Jurkat, Clone E6-1 (cell line): ENCODE results near the gene PAXIP1.
"Not testable (repeated sequence)": the region's sequence is repeated elsewhere in the genome, so short reads cannot be mapped to it uniquely, and the experiment has no call there.

Experiments used
- DNase-seq: peaks from one replicate; pipeline ENCODE4 v3.0.0-alpha.2; 2011; ENCODE audit warnings: low read depth, low spot score
- H3K4me3 ChIP-seq: 2 replicates; pipeline ENCODE4 v1.5.1; 2011; ENCODE audit warnings: mild to moderate bottlenecking, low read length, control low read depth, moderate library complexity

PAXIP1 gene

GRCh38 chr7:154956427-154956826 lies 46.5 kb downstream of the PAXIP1 start:
- H3K4me3 ChIP-seq = no peak overlapping the region
- DNase-seq = no peak

- peak; percentile 41 for DNase-seq
- no peak overlapping the region for H3K4me3 ChIP-seq
Observed at GRCh38 chr7:154953006-154953684, 49.8 kb downstream of the PAXIP1 start.

GRCh38 chr7:154950960-154951359 lies 52.0 kb downstream of the PAXIP1 start:
- no peak for DNase-seq
- no peak overlapping the region for H3K4me3 ChIP-seq

GRCh38 chr7:154947604-154948003 lies 55.3 kb downstream of the PAXIP1 start:
- H3K4me3 ChIP-seq = no peak overlapping the region
- no peak for DNase-seq

GRCh38 chr7:154946166-154946565 lies 56.8 kb downstream of the PAXIP1 start:
- no peak for DNase-seq
- no peak overlapping the region for H3K4me3 ChIP-seq

- DNase-seq = no peak
Observed at GRCh38 chr7:154943906-154944305, 59.0 kb downstream of the PAXIP1 start.

GRCh38 chr7:154942691-154943090 lies 60.2 kb downstream of the PAXIP1 start:
- no peak for DNase-seq
- H3K4me3 ChIP-seq = no peak overlapping the region

More at GRCh38 chr7:154943906-154944305, 59.0 kb downstream of the PAXIP1 start:
- no peak overlapping the region for H3K4me3 ChIP-seq

- no peak for DNase-seq
- H3K4me3 ChIP-seq = no peak overlapping the region
Observed at GRCh38 chr7:154937837-154938236, 65.1 kb downstream of the PAXIP1 start.

GRCh38 chr7:154934353-154934952 lies 68.5 kb downstream of the PAXIP1 start:
- not testable (repeated sequence) for DNase-seq, H3K4me3 ChIP-seq

- no peak for DNase-seq
- H3K4me3 ChIP-seq = no peak overlapping the region
Observed at GRCh38 chr7:154931906-154932305, 71.0 kb downstream of the PAXIP1 start.

- no peak for DNase-seq
Observed at GRCh38 chr7:154929006-154929726, 73.8 kb downstream of the PAXIP1 start.

GRCh38 chr7:154928136-154929005 lies 74.6 kb downstream of the PAXIP1 start:
- H3K4me3 ChIP-seq = peak overlapping the region; percentile 73
- DNase-seq = peak; percentile 99

More at GRCh38 chr7:154929006-154929726, 73.8 kb downstream of the PAXIP1 start:
- peak overlapping the region; percentile 73 for H3K4me3 ChIP-seq

GRCh38 chr7:154927624-154928125 lies 75.2 kb downstream of the PAXIP1 start:
- DNase-seq = peak; percentile 92

GRCh38 chr7:154922472-154922871 lies 80.5 kb downstream of the PAXIP1 start:
- DNase-seq, H3K4me3 ChIP-seq: not testable (repeated sequence)

More at GRCh38 chr7:154927624-154928125, 75.2 kb downstream of the PAXIP1 start:
- peak overlapping the region; percentile 73 for H3K4me3 ChIP-seq

GRCh38 chr7:154919344-154920225 lies 83.3 kb downstream of the PAXIP1 start:
- DNase-seq = no peak

GRCh38 chr7:154918741-154919140 lies 84.2 kb downstream of the PAXIP1 start:
- no peak for DNase-seq
- H3K4me3 ChIP-seq = no peak overlapping the region

More at GRCh38 chr7:154919344-154920225, 83.3 kb downstream of the PAXIP1 start:
- H3K4me3 ChIP-seq = no peak overlapping the region

- no peak overlapping the region for H3K4me3 ChIP-seq
- no peak for DNase-seq
Observed at GRCh38 chr7:154918266-154918665, 84.7 kb downstream of the PAXIP1 start.

- no peak for DNase-seq
- no peak overlapping the region for H3K4me3 ChIP-seq
Observed at GRCh38 chr7:154917808-154918160, 85.1 kb downstream of the PAXIP1 start.
